Uterus (tissue), 4 donors: Measurements from ENCODE around the gene RDH14. TPM values are rescaled to one million over a fixed set of nuclear protein-coding genes. Genes with fewer than 3 reads are reported as not detected.
A peak's percentile ranks its signal among the peaks of the same experiment; 100 is the strongest.

ENCODE experiments used
- DNase-seq, 2 donors: peaks; one replicate each; pipeline ENCODE4 v3.0.0-alpha.2; 2019 to 2020
- H3K27ac ChIP-seq, 2 donors: fragments of 200-600 bp; sonication (generic); 1 replicate in 1 of 2; 2 replicates in 1 of 2; pipeline ENCODE4 v1.5.1; 2016 to 2018
- H3K27me3 ChIP-seq, 2 donors: fragments of 200-600 bp; sonication (generic); one replicate each; pipeline ENCODE4 v1.5.1; 2018 to 2019; ENCODE audit warnings: control low read depth in 1 of 2
- H3K36me3 ChIP-seq, 2 donors: fragments of 200-600 bp; sonication (generic); one replicate each; pipeline ENCODE4 v1.5.1; 2019; ENCODE audit warnings: control low read depth in 1 of 2
- H3K4me1 ChIP-seq, 2 donors: fragments of 200-600 bp; sonication (generic); one replicate each; pipeline ENCODE4 v1.5.1; 2018 to 2019; ENCODE audit warnings: control low read depth in 1 of 2
- H3K4me3 ChIP-seq, 2 donors: fragments of 200-600 bp; sonication (generic); 1 replicate in 1 of 2; 2 replicates in 1 of 2; pipeline ENCODE4 v1.5.1; 2018 to 2019; ENCODE audit warnings: mild to moderate bottlenecking in 1 of 2
- H3K9me3 ChIP-seq, 2 donors: fragments of 200-600 bp; sonication (generic); one replicate each; pipeline ENCODE4 v1.5.1; 2019; ENCODE audit warnings: control low read depth in 1 of 2
- POLR2A ChIP-seq, 2 donors: fragments of 450-650 bp; IDR thresholded peaks; one replicate each; pipeline ENCODE4 v1.6.1; 2016; ENCODE audit warnings: antibody characterized with exemption in 2 of 2, mild to moderate bottlenecking in 1 of 2, moderate library complexity in 1 of 2
- intact Hi-C: fragments of 100-400 bp; cut with DNase I; formaldehyde crosslinking; loops from one replicate; pipeline ENCODE4 v1.15.1; 2023; ENCODE audit warnings: low total_unique reads
- total RNA-seq, 4 donors: library from RNA; depleted of rRNA in 3 of 4; stranded (reverse); fragments of >200 nt in 3 of 4; gene quantifications; one replicate each; pipeline versions ENCODE4 v1.1.0 to v1.2.4, GENCODE V29; 2014 to 2023
- TF ChIP-seq, protein P1 (sequence below), 4 experiments: fragments of 200-600 bp in 2 of 4; fragments of 450-650 bp in 2 of 4; sonication (generic) in 2 of 4; IDR thresholded peaks; one replicate each; pipeline ENCODE4 v1.5.1; 2016 to 2019; ENCODE audit warnings: antibody characterized with exemption in 4 of 4, mild to moderate bottlenecking in 2 of 4, moderate library complexity in 1 of 4
- donor health status: DM: yes; HTN: yes; CAD: no.

RDH14 gene
- total RNA-seq, 4 donors from 2014 or later: 13.2 to 39.6 (median 25.6) TPM

DNA sequence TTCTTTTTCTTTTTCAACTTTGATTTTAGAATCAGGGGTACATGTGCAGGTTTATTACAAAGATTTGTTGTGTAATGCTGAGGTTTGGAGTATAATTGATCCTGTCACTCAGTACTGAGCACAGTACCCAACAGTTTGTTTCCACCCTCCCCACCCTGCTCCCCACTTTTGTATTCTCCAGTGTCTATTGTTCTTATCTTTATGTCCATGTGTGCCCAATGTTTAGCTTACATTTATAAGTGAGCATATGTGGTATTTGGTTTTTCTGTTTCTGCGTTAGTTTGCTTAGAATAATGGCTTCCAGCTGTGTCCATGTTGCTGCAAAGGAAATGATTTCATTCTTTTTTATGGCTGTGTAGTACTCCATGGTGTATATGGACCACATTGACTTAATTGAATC, 43.1 kb downstream of the RDH14 start:
- no peaks in the 10 kb centered on the region for H3K27me3 ChIP-seq
- peak overlapping the region in 1 of 2 donors; percentile 69 for H3K27ac ChIP-seq
- H3K4me1 ChIP-seq: peaks cover 4 to 10% of the 10 kb centered on the region in 2 donors
- no peaks in the 10 kb centered on the region for H3K36me3 ChIP-seq
- TF ChIP-seq POLR2A (IDR thresholded peaks at IDR 0.05): no peak
- TF ChIP-seq, protein P1, sequence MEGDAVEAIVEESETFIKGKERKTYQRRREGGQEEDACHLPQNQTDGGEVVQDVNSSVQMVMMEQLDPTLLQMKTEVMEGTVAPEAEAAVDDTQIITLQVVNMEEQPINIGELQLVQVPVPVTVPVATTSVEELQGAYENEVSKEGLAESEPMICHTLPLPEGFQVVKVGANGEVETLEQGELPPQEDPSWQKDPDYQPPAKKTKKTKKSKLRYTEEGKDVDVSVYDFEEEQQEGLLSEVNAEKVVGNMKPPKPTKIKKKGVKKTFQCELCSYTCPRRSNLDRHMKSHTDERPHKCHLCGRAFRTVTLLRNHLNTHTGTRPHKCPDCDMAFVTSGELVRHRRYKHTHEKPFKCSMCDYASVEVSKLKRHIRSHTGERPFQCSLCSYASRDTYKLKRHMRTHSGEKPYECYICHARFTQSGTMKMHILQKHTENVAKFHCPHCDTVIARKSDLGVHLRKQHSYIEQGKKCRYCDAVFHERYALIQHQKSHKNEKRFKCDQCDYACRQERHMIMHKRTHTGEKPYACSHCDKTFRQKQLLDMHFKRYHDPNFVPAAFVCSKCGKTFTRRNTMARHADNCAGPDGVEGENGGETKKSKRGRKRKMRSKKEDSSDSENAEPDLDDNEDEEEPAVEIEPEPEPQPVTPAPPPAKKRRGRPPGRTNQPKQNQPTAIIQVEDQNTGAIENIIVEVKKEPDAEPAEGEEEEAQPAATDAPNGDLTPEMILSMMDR (IDR thresholded peaks at IDR 0.05): no peak
- no peak overlapping the region for H3K4me3 ChIP-seq
- intact Hi-C loops: no loop called here
- H3K9me3 ChIP-seq: no peaks in the 10 kb centered on the region
- DNase-seq: no peak

DNA sequence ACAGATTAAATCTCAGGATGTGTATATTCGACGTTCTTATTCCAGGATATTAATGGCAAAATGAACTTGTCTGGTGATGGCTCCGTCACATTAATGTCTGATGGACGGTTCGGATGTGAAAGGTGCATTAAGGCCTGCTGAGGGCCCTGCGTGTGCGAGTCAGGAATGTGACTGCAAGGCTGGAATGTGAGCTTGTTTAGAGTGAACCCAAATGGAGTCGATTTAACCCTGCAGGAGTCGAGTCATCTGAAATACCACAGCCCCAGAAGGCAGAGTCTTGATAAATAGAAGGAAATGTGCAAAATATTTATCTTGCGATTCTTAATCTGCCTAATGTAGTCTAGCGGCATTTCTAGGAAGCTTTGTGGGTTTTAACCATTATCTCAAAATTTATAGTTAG, 44.3 kb downstream of the RDH14 start:
- H3K4me3 ChIP-seq: no peak overlapping the region
- intact Hi-C loops: no loop called here
- DNase-seq: no peak
- TF ChIP-seq, protein P1 (IDR thresholded peaks at IDR 0.05): no peak
- no peak for TF ChIP-seq POLR2A (IDR thresholded peaks at IDR 0.05)
- H3K27me3 ChIP-seq: no peaks in the 10 kb centered on the region
- peaks cover 4 to 10% of the 10 kb centered on the region in 2 donors for H3K4me1 ChIP-seq
- no peak overlapping the region for H3K27ac ChIP-seq
- H3K9me3 ChIP-seq: no peaks in the 10 kb centered on the region
- H3K36me3 ChIP-seq: no peaks in the 10 kb centered on the region

- Histone ChIP-seq H3K4me3 (no peak overlapping the region), H3K9me3 (no peaks in the 10 kb centered on the region), H3K27ac (no peak overlapping the region), H3K4me1 (peaks cover 4 to 5% of the 10 kb centered on the region in 2 donors), H3K36me3 (no peaks in the 10 kb centered on the region), H3K27me3 (no peaks in the 10 kb centered on the region)
- TF ChIP-seq POLR2A (IDR thresholded peaks at IDR 0.05): no peak
- TF ChIP-seq, protein P1 (IDR thresholded peaks at IDR 0.05): no peak
- no peak for DNase-seq
- intact Hi-C loops: no loop called here
Observed at GRCh38 chr2:18514526-18515461, 45.7 kb downstream of the RDH14 start.

- no peak for DNase-seq
- no peak overlapping the region for H3K27ac ChIP-seq
- no peak for TF ChIP-seq POLR2A (IDR thresholded peaks at IDR 0.05)
- TF ChIP-seq, protein P1 (IDR thresholded peaks at IDR 0.05): no peak
- no peak overlapping the region for H3K4me3 ChIP-seq
- no peaks in the 10 kb centered on the region for H3K27me3 ChIP-seq
- intact Hi-C loops: no loop called here
- H3K9me3 ChIP-seq: no peaks in the 10 kb centered on the region
- no peaks in the 10 kb centered on the region for H3K4me1 ChIP-seq
- H3K36me3 ChIP-seq: no peaks in the 10 kb centered on the region
Observed at GRCh38 chr2:18510775-18511174, 49.7 kb downstream of the RDH14 start.

- no peak overlapping the region for H3K4me3 ChIP-seq
- H3K36me3 ChIP-seq: no peaks in the 10 kb centered on the region
- TF ChIP-seq, protein P1 (IDR thresholded peaks at IDR 0.05): no peak
- TF ChIP-seq POLR2A (IDR thresholded peaks at IDR 0.05): no peak
- DNase-seq: no peak
- H3K27ac ChIP-seq: no peak overlapping the region
- no peaks in the 10 kb centered on the region for H3K27me3 ChIP-seq
- H3K9me3 ChIP-seq: no peaks in the 10 kb centered on the region
- H3K4me1 ChIP-seq: no peaks in the 10 kb centered on the region
- intact Hi-C loops: no loop called here
Observed at GRCh38 chr2:18506883-18507509, 53.5 kb downstream of the RDH14 start.
